SU-DHL-6 (cell line): ENCODE data around the gene TRMT2B.

Experiments used
- CTCF ChIP-seq: fragments of 200-600 bp; sonication (generic); IDR thresholded peaks from one replicate; pipeline ENCODE4 v1.5.1; 2017; ENCODE audit warnings: antibody characterized with exemption, mild to moderate bottlenecking, low read length, moderate library complexity; ENCODE audit not compliant: insufficient read depth, poor library complexity, severe bottlenecking
- EZH2phosphoT487 ChIP-seq: fragments of 200-600 bp; sonication (generic), shearing (Covaris generic); conservative IDR thresholded peaks from 2 replicates; pipeline ENCODE4 v1.6.1; 2018; ENCODE audit warnings: mild to moderate bottlenecking, antibody characterized with exemption, low read length, moderate library complexity, mixed read lengths

- no peak for TF ChIP-seq EZH2phosphoT487
- TF ChIP-seq CTCF: no peak
Measured at GRCh38 chrX:101009090-101009489, 42.8 kb downstream of the TRMT2B start.
